ENCODE measurements around the gene RTN4RL1. TPM values are rescaled to one million over a fixed set of nuclear protein-coding genes. Genes with fewer than 3 reads are reported as not detected.

Gene RTN4RL1
- total and polyA plus RNA-seq, 2 donors from 2014 or later = 2.0 to 10.7 TPM

- Histone ChIP-seq H3K36me3 (ENCODE audit: control insufficient read depth in 2 of 3, insufficient read depth in 3 of 3, low read length in 3 of 3) (no peaks in the 10 kb centered on the region), H3K4me1 (ENCODE audit: control insufficient read depth in 2 of 3, insufficient read depth in 2 of 3, low read depth in 1 of 3, low read length in 3 of 3) (no peaks in the 10 kb centered on the region), H3K27me3 (ENCODE audit: control insufficient read depth, insufficient read depth, low read length) (no peaks in the 10 kb centered on the region), H3K9ac (ENCODE audit: low read length in 3 of 3) (no peak overlapping the region), H3K4me3 (ENCODE audit: low read length in 3 of 3) (no peak overlapping the region), H3K27ac (ENCODE audit: low read depth in 2 of 2, low read length in 2 of 2) (no peak overlapping the region), H3K9me3 (ENCODE audit: control insufficient read depth in 2 of 3, insufficient read depth in 1 of 3, low read length in 3 of 3) (no peaks in the 10 kb centered on the region)
- no peak for FAIRE-seq
- intact Hi-C loops (cut with DNase I) = no loop called here
- peak in 1 of 5 donors; percentile 48 for DNase-seq
- no peak for TF ChIP-seq CTCF (IDR thresholded peaks at IDR 0.05; ENCODE audit: borderline replicate concordance, extremely low read depth, insufficient read depth)
Measured at GRCh38 chr17:1967213-1967612, 57.9 kb downstream of the RTN4RL1 start.

DNA sequence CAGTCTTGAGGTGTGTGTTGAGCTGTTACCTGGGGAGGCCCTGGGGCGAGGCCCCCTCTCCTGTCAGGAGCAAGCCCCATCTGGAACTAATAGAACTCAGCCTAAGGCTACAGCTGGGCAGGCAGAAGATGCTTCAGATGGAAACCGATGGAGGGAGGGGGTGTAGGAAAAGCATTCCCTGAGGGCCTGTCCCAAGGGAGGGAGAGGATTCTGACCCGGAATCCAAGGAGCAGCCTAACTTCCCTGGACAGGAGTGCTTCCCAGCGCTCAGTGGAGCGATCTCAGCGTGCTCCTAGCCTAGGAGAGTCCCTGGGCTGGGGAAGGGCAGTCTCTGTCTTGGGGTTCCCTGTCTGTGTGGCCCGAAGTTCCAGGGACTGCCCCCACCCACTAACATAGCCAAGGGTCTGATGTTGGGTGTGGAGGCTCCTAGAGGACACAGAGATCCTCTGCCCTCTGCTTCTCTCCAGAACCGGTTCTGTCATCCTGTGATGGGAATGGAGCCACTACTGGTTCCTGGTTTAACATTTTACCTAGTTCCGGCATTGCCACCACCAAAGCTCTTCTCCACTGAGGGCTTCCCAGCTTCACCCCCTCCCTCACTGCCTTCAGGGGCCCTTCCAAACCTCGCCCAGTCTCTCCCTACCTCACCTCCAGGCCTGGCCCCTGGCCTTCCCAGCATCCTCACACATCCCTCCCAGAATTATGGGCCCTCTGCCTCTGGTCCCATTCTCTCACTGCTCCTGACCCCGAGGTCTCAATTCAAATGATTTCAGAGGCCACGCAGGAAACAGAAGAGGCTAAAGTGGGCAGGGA lies 58.7 kb downstream of the RTN4RL1 start:
- FAIRE-seq (no peak), DNase-seq (no peak)
- Histone ChIP-seq H3K27ac (ENCODE audit: low read depth in 2 of 2, low read length in 2 of 2) (no peak overlapping the region), H3K4me3 (ENCODE audit: low read length in 3 of 3) (no peak overlapping the region), H3K36me3 (ENCODE audit: control insufficient read depth in 2 of 3, insufficient read depth in 3 of 3, low read length in 3 of 3) (no peaks in the 10 kb centered on the region), H3K9ac (ENCODE audit: low read length in 3 of 3) (no peak overlapping the region), H3K27me3 (ENCODE audit: control insufficient read depth, insufficient read depth, low read length) (no peaks in the 10 kb centered on the region), H3K4me1 (ENCODE audit: control insufficient read depth in 2 of 3, insufficient read depth in 2 of 3, low read depth in 1 of 3, low read length in 3 of 3) (no peaks in the 10 kb centered on the region), H3K9me3 (ENCODE audit: control insufficient read depth in 2 of 3, insufficient read depth in 1 of 3, low read length in 3 of 3) (no peaks in the 10 kb centered on the region)
- TF ChIP-seq CTCF (IDR thresholded peaks at IDR 0.05; ENCODE audit: borderline replicate concordance, extremely low read depth, insufficient read depth) = no peak
- intact Hi-C loops (cut with DNase I) = no loop called here

DNA sequence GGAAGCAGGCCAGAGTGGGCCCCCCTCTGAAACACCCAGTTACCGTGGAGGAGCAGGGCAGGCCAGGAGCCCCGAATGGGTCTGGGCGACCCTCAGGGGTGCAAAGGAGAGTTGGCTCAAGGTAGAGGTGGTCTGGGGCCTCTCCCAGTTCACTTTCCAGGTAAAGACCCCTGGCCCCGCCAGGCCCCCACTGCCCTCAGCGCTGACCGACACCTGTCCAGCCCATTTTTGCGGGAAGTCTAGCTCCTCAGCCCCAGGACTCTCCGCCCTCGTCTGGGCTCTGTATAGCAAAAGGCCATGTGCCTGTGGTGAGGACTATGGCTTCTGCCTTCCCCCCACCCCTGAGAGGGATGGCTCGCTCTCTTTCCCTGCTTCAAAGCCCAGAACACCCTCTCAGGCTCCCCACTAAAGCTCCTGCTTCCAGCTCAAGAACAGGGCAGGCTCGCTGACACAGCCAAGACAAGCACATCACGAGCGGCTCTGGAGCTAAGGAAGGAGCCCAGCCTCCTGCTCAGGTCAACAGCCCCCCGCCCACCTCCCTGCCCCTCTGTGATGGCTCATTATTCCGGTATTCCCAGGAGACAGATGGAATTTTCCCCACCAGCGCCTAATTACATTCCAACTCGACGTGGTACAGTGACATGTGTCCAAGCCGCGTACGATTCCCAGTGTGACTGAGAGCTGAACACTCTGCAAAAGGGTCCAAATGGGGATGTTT lies 59.4 kb downstream of the RTN4RL1 start:
- no peaks in the 10 kb centered on the region for H3K9me3 ChIP-seq (ENCODE audit: control insufficient read depth in 2 of 3, insufficient read depth in 1 of 3, low read length in 3 of 3)
- no peaks in the 10 kb centered on the region for H3K4me1 ChIP-seq (ENCODE audit: control insufficient read depth in 2 of 3, insufficient read depth in 2 of 3, low read depth in 1 of 3, low read length in 3 of 3)
- H3K27me3 ChIP-seq (ENCODE audit: control insufficient read depth, insufficient read depth, low read length) = no peaks in the 10 kb centered on the region
- DNase-seq (peak in 4 of 5 donors; percentile 50 to 57 (median 52)), FAIRE-seq (no peak)
- H3K9ac ChIP-seq (ENCODE audit: low read length in 3 of 3) = no peak overlapping the region
- no peak for TF ChIP-seq CTCF (IDR thresholded peaks at IDR 0.05; ENCODE audit: borderline replicate concordance, extremely low read depth, insufficient read depth)
- intact Hi-C loops (cut with DNase I) = no loop called here
- H3K36me3 ChIP-seq (ENCODE audit: control insufficient read depth in 2 of 3, insufficient read depth in 3 of 3, low read length in 3 of 3) = no peaks in the 10 kb centered on the region
- H3K27ac ChIP-seq (ENCODE audit: low read depth in 2 of 2, low read length in 2 of 2) = no peak overlapping the region
- H3K4me3 ChIP-seq (ENCODE audit: low read length in 3 of 3) = no peak overlapping the region
